Stimulated activated CD8-positive, alpha-beta memory T cell treated with anti-CD3 and anti-CD28 coated beads, Interleukin-7, amount 100 ng/mL, for 1 hour (primary cell): ENCODE data around the gene FAM151B.

ENCODE experiments used
- DNase-seq, 2 donors: peaks; one replicate each; pipeline ENCODE4 v3.0.0-alpha.2; 2020; ENCODE audit warnings: low read depth in 2 of 2

The FAM151B gene

GRCh38 chr5:80588858-80589540, 101.1 kb downstream of the FAM151B start:
- no peak for DNase-seq

GRCh38 chr5:80590766-80591165, 102.9 kb downstream of the FAM151B start:
- no peak for DNase-seq

- DNase-seq = no peak
These were observed 103.5 kb downstream of the FAM151B start for GRCh38 chr5:80591352-80591751.

DNA sequence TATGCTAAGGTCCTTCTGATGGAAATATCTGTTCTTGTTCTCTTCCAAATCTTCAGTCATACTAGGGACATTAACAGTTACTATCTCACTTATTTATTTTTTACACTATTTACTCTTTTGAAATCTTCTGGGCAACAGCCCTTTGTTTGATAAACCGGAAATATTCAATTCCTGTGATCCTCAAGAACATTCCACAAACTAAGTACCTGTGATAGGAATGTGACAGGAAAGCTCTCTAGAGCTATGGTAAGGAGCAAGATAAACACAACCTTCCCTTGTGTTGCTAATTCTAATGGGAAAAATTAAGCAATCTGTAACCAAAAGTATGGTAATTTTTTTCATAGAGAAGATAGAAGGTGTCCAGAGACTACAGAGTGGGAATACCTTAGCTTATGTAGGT, 104.2 kb downstream of the FAM151B start:
- DNase-seq = no peak
